Immature natural killer cell (primary cell): Measurements from ENCODE around the gene UBE2J2. TPM values are rescaled to one million over a fixed set of nuclear protein-coding genes. Genes with fewer than 3 reads are reported as not detected.
"Not testable (repeated sequence)": the region's sequence is repeated elsewhere in the genome, so short reads cannot be mapped to it uniquely, and the experiment has no call there.

Experiments used
- DNase-seq, 3 donors: peaks; one replicate each; pipeline ENCODE4 v3.0.0; 2022; ENCODE audit warnings: mixed read lengths in 1 of 3
- H3K27ac Mint-ChIP-seq, 6 donors: one replicate each; pipeline ENCODE4 v1.8.0; 2020; ENCODE audit warnings: mixed read lengths in 6 of 6, mild to moderate bottlenecking in 5 of 6, inconsistent platforms in 4 of 6, moderate library complexity in 3 of 6
- H3K27me3 Mint-ChIP-seq, 3 donors: one replicate each; pipeline ENCODE4 v1.8.0; 2020 to 2021; ENCODE audit warnings: low read depth in 3 of 3, mild to moderate bottlenecking in 3 of 3, mixed read lengths in 3 of 3, moderate library complexity in 3 of 3, inconsistent platforms in 1 of 3
- H3K36me3 Mint-ChIP-seq, 3 donors: one replicate each; pipeline ENCODE4 v1.8.0; 2020; ENCODE audit warnings: mixed read lengths in 3 of 3, inconsistent platforms in 2 of 3, mild to moderate bottlenecking in 2 of 3
- H3K4me1 Mint-ChIP-seq, 2 donors: one replicate each; pipeline ENCODE4 v1.8.0; 2020; ENCODE audit warnings: inconsistent platforms in 2 of 2, mild to moderate bottlenecking in 2 of 2, mixed read lengths in 2 of 2, moderate library complexity in 1 of 2
- H3K4me3 Mint-ChIP-seq, 5 donors: one replicate each; pipeline ENCODE4 v1.8.0; 2020; ENCODE audit warnings: mild to moderate bottlenecking in 5 of 5, mixed read lengths in 5 of 5, inconsistent platforms in 3 of 5, moderate library complexity in 3 of 5
- H3K9me3 Mint-ChIP-seq, 6 donors: one replicate each; pipeline ENCODE4 v1.8.0; 2020; ENCODE audit warnings: mild to moderate bottlenecking in 6 of 6, mixed read lengths in 6 of 6, inconsistent platforms in 4 of 6, moderate library complexity in 3 of 6
- polyA plus RNA-seq, 3 donors: library from polyadenylated mRNA; unstranded; fragments of 300-500 nt; fragmentation: Illumina TruSeq; gene quantifications; one replicate each; pipeline ENCODE4 v1.2.3, GENCODE V29; 2021

The UBE2J2 gene
- polyA plus RNA-seq, 3 donors from 2014 or later: 77.8 to 105 (median 83.9) TPM

DNA sequence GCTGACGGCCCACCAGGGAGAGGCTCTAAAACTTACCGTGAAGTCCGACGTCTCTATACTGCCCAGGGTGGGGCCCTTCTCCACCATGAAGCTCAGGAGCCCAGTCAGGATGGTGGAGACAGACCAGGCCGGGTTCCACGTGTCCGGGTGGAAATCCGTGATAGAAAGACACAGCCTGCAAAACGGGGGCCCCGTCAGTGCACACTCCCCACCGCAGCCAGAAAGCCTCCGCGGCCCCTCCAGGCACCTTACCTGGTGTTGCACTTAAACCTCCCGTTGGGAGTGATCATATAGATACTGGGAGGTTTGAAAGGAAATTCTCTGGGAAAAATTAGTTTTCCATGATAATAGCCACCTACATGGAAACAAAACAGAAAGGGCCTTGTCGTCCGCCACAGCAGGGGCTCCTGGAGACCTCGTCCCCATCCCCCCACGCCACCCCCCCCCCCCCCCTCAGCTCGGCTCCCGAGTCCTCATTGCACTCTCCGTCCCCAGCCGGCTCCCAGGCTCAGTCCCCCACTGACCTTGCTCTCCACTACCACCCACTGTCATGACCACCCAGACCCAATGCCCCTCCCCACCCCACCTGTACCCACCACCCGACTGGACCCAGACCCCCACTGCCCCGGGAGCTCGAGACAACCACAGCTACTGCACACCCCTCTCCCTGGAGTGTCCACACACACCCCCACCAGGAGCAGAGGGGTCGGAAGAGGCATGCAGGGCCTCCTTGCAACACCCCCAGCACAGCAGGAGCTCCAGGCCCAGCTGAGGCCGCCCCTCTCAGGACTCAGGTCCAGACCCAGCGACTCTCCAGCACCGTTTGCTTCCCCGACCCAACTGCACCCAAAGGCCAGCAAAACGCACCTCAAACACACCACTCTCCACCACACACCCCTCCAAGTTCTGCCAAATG, 16.4 kb downstream of the UBE2J2 start:
- no peak overlapping the region for H3K4me3 Mint-ChIP-seq
- peaks cover 0 to 3% (median 0%) of the 10 kb centered on the region in 3 donors for H3K27me3 Mint-ChIP-seq
- H3K9me3 Mint-ChIP-seq: no peaks in the 10 kb centered on the region
- H3K27ac Mint-ChIP-seq: peak overlapping the region in 1 of 6 donors; percentile 46
- no peak for DNase-seq
- peaks cover 0 to 16% (median 6%) of the 10 kb centered on the region in 3 donors for H3K36me3 Mint-ChIP-seq
- H3K4me1 Mint-ChIP-seq: peaks cover 15 to 16% of the 10 kb centered on the region in 2 donors

DNA sequence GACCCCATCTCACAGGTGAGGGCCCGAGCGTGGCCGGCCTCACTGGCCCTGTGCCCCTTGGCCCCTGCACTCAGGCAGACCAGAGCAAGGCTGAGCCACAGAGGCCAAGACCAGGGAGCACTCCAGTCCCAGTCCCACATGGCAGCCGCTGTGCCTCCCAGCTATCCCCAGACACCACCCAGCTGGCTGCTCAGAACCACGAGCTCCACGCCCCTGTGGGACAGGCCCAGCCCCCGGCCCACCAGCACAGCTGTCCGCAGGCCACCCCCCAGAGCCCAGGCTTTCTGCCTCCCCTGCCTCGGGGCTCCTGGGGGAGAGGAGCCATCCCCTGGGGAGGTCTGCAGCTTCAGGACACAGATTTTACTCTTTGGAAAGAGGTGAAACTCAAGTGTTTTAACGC, 18.0 kb downstream of the UBE2J2 start:
- H3K4me1 Mint-ChIP-seq: peaks cover 14 to 17% of the 10 kb centered on the region in 2 donors
- H3K27me3 Mint-ChIP-seq: peaks cover 0 to 3% (median 0%) of the 10 kb centered on the region in 3 donors
- no peak overlapping the region for H3K27ac Mint-ChIP-seq
- DNase-seq: no peak
- H3K4me3 Mint-ChIP-seq: no peak overlapping the region
- peaks cover 0 to 10% (median under 1%) of the 10 kb centered on the region in 3 donors for H3K36me3 Mint-ChIP-seq
- H3K9me3 Mint-ChIP-seq: no peaks in the 10 kb centered on the region

GRCh38 chr1:1255078-1255477, 18.6 kb downstream of the UBE2J2 start:
- H3K27me3 Mint-ChIP-seq: peaks cover 0 to under 1% (median 0%) of the 10 kb centered on the region in 3 donors
- DNase-seq: no peak
- H3K4me3 Mint-ChIP-seq: no peak overlapping the region
- no peaks in the 10 kb centered on the region for H3K9me3 Mint-ChIP-seq
- no peak overlapping the region for H3K27ac Mint-ChIP-seq
- peaks cover 0 to 9% (median 0%) of the 10 kb centered on the region in 3 donors for H3K36me3 Mint-ChIP-seq
- peaks cover 9 to 17% of the 10 kb centered on the region in 2 donors for H3K4me1 Mint-ChIP-seq

DNA sequence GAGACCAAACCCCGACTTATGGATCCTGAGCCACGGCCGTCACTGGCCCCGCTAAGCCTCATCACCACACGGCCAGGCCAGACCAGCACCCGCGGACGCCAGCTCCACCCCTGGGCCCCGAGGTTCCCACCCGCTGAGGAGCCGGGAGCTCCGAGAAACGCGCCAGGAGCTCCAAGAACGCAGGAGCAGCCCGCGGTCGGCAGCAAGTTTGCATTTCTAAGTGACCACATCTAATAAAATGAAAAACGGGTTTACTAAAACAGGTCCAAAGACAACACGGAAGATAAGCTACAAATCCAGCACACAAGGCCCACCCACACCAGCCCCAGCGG, 19.0 kb downstream of the UBE2J2 start:
- H3K4me3 Mint-ChIP-seq: no peak overlapping the region
- H3K4me1 Mint-ChIP-seq: peaks cover 5 to 17% of the 10 kb centered on the region in 2 donors
- no peaks in the 10 kb centered on the region for H3K9me3 Mint-ChIP-seq
- no peak overlapping the region for H3K27ac Mint-ChIP-seq
- peaks cover 0 to 9% (median 0%) of the 10 kb centered on the region in 3 donors for H3K36me3 Mint-ChIP-seq
- DNase-seq: no peak
- H3K27me3 Mint-ChIP-seq: no peaks in the 10 kb centered on the region

GRCh38 chr1:1253972-1254666, 19.5 kb downstream of the UBE2J2 start:
- Mint-ChIP-seq H3K9me3 (no peaks in the 10 kb centered on the region), H3K4me1 (peaks cover 5 to 18% of the 10 kb centered on the region in 2 donors), H3K36me3 (peaks cover 0 to 6% (median 0%) of the 10 kb centered on the region in 3 donors), H3K27me3 (no peaks in the 10 kb centered on the region), H3K27ac (no peak overlapping the region), H3K4me3 (no peak overlapping the region)
- DNase-seq: no peak

- DNase-seq: no peak
- H3K4me3 Mint-ChIP-seq: no peak overlapping the region
- H3K36me3 Mint-ChIP-seq: peaks cover 0 to 6% (median 0%) of the 10 kb centered on the region in 3 donors
- H3K27me3 Mint-ChIP-seq: no peaks in the 10 kb centered on the region
- peaks cover 5 to 18% of the 10 kb centered on the region in 2 donors for H3K4me1 Mint-ChIP-seq
- H3K9me3 Mint-ChIP-seq: no peaks in the 10 kb centered on the region
- H3K27ac Mint-ChIP-seq: peak overlapping the region in 2 of 6 donors; percentile 2 to 28
Observed at GRCh38 chr1:1253314-1253713, 20.3 kb downstream of the UBE2J2 start.

DNA sequence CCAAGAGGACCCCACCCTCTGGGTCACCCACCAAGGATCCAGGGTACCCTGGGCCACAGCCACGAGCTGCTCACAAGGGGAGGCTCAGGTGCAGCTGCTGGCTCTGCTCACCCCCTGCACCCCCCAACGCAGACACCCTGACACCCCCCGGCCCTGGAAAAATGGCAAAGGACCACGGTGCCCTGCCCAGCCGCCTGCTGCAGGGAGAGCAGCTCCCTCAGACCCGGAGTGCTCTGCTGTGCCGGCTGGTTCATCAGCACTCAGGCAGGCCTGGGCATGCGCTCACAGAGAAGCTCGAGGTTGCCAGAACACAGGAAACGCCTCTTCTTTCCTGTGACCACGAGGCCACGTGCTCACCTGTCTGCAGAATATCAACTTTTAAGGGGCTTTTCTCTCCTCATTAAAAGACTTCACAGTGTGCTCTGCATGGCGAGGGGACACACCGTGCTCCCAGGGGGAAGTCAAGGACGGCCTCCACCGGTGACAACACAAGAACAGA, 22.8 kb downstream of the UBE2J2 start:
- peak; percentile 21 to 42 (median 31) for DNase-seq
- Mint-ChIP-seq H3K27me3 (peaks cover 0 to 1% (median 0%) of the 10 kb centered on the region in 3 donors), H3K27ac (peak overlapping the region; percentile 64 to 90 (median 74)), H3K9me3 (no peaks in the 10 kb centered on the region), H3K4me1 (peaks cover 5 to 18% of the 10 kb centered on the region in 2 donors), H3K4me3 (peak overlapping the region in 3 of 5 donors; percentile 22 to 57 (median 46)), H3K36me3 (peaks cover 0 to 6% (median 0%) of the 10 kb centered on the region in 3 donors)

GRCh38 chr1:1248009-1248913, 25.4 kb downstream of the UBE2J2 start:
- H3K27ac Mint-ChIP-seq, DNase-seq, H3K9me3 Mint-ChIP-seq, H3K4me3 Mint-ChIP-seq, H3K36me3 Mint-ChIP-seq, H3K27me3 Mint-ChIP-seq: not testable (repeated sequence)
- H3K4me1 Mint-ChIP-seq: peaks cover 5 to 18% of the 10 kb centered on the region in 2 donors

- Mint-ChIP-seq H3K4me3 (no peak overlapping the region), H3K36me3 (no peaks in the 10 kb centered on the region), H3K9me3 (no peaks in the 10 kb centered on the region), H3K4me1 (peaks cover 5 to 16% of the 10 kb centered on the region in 2 donors), H3K27me3 (peaks cover 0 to 1% (median 0%) of the 10 kb centered on the region in 3 donors), H3K27ac (no peak overlapping the region)
- no peak for DNase-seq
Observed at GRCh38 chr1:1247341-1247913, 26.2 kb downstream of the UBE2J2 start.

GRCh38 chr1:1246577-1247340, 26.9 kb downstream of the UBE2J2 start, which contains the start of gene C1QTNF12:
Gene C1QTNF12 (minus strand): TSS chr1:1246722. CDS start chr1:1246690, 32 bp downstream.
- no peaks in the 10 kb centered on the region for H3K9me3 Mint-ChIP-seq
- H3K27ac Mint-ChIP-seq: no peak within 1 kb of the TSS
- no peaks in the 10 kb centered on the region for H3K36me3 Mint-ChIP-seq
- no peak for DNase-seq
- H3K27me3 Mint-ChIP-seq: peaks cover 0 to 1% (median 0%) of the 10 kb centered on the region in 3 donors
- H3K4me1 Mint-ChIP-seq: peaks cover 5 to 14% of the 10 kb centered on the region in 2 donors
- no peak within 1 kb of the TSS for H3K4me3 Mint-ChIP-seq

- no peak for DNase-seq
- Mint-ChIP-seq H3K4me3 (no peak overlapping the region), H3K27me3 (peaks cover 0 to 1% (median 0%) of the 10 kb centered on the region in 3 donors), H3K9me3 (no peaks in the 10 kb centered on the region), H3K27ac (no peak overlapping the region), H3K36me3 (no peaks in the 10 kb centered on the region), H3K4me1 (peaks cover 2 to 12% of the 10 kb centered on the region in 2 donors)
Observed at GRCh38 chr1:1245817-1246576, 27.7 kb downstream of the UBE2J2 start.
